Measurements from ENCODE around the gene C11orf16.

Gene C11orf16

DNA sequence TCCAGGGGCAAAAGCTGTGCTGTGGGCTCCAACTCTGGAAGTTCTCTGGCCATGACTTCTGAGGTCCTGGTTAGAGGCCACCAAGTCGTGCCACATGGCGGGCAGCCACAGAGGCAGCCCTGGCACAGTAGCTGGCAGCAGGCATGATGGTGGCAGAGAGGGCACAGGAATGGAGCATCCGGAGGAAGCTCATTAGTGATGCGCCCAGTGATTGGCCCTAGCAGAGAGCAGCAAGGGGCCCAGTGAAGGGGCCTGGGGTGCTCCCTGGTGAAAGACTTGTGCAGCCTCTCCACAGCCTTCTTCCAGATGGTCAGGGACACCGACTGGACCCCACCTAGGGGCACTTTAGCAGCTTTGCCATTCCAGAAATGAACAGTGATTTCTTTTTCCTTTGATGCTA is 7.0 kb downstream of the C11orf16 start:
- no peak overlapping the region for H3K4me3 ChIP-seq (ENCODE audit: low read depth, low read length)
- no peaks in the 10 kb centered on the region for H3K9me3 ChIP-seq (ENCODE audit: severe bottlenecking)
- H3K36me3 ChIP-seq = peaks cover 33% of the 10 kb centered on the region
- no peak for DNase-seq
- TF ChIP-seq, protein P1, sequence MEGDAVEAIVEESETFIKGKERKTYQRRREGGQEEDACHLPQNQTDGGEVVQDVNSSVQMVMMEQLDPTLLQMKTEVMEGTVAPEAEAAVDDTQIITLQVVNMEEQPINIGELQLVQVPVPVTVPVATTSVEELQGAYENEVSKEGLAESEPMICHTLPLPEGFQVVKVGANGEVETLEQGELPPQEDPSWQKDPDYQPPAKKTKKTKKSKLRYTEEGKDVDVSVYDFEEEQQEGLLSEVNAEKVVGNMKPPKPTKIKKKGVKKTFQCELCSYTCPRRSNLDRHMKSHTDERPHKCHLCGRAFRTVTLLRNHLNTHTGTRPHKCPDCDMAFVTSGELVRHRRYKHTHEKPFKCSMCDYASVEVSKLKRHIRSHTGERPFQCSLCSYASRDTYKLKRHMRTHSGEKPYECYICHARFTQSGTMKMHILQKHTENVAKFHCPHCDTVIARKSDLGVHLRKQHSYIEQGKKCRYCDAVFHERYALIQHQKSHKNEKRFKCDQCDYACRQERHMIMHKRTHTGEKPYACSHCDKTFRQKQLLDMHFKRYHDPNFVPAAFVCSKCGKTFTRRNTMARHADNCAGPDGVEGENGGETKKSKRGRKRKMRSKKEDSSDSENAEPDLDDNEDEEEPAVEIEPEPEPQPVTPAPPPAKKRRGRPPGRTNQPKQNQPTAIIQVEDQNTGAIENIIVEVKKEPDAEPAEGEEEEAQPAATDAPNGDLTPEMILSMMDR (IDR thresholded peaks at IDR 0.05; ENCODE audit: low read depth, low read length) = no peak
- no peak overlapping the region for H3K27ac ChIP-seq
- H3K27me3 ChIP-seq (ENCODE audit: insufficient read depth, low read depth, severe bottlenecking) = no peaks in the 10 kb centered on the region

DNA sequence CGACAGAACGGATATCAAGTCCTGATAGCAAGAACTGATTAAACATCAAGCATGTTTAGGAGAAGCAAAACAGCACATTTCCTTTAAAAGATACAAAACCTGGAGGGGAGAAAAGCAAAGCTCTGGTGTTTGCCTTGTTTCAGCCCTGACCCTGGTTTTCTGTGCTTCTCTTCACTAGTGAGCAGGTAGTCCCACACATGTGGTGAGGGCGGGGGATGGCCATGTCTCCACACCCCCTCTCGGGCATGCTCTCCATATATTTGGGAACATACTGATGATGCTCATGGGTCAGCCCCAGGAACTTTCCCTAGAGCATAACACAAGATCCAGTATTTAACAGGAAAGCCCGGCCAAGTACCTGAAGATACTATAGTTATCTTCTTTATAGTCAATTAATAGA is 10.1 kb downstream of the C11orf16 start:
- Histone ChIP-seq H3K36me3 (peaks cover 61% of the 10 kb centered on the region), H3K27ac (no peak overlapping the region), H3K4me3 (ENCODE audit: low read depth, low read length) (no peak overlapping the region), H3K27me3 (ENCODE audit: insufficient read depth, low read depth, severe bottlenecking) (no peaks in the 10 kb centered on the region), H3K9me3 (ENCODE audit: severe bottlenecking) (no peaks in the 10 kb centered on the region)
- TF ChIP-seq, protein P1 (IDR thresholded peaks at IDR 0.05; ENCODE audit: low read depth, low read length) = no peak
- no peak for DNase-seq

DNA sequence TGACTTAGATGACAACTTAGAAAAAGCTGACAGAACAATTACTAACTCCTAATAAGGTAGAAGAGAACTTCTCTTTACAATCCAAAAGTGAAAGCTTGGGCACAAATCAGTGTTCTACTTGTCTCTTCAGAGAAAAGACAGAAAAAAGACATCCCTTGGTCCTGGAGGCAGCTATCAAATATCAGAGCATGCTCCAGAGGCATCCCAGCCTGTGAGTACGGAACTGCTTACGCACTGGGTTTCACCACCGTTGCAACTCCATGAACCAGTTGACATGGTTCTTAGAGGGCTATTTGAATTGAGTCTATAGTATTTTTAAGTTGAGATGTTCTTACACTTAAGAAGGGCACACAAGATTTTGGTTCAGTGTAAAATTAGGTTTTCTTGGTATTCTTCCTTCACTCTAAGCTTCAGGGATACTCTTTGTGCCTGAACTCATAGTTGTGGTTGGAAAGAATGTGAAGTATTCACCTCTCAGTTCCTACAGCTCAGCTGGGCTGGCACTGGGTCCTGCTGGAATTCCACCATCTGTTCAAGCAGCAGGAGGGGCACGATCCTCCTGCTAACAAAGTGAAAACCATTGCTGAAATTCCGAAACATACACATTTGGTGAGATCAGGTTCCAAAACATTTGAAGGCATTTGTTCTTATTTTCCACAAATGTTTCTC is 15.5 kb downstream of the C11orf16 start:
- Histone ChIP-seq H3K4me3 (ENCODE audit: low read depth, low read length) (no peak overlapping the region), H3K27me3 (ENCODE audit: insufficient read depth, low read depth, severe bottlenecking) (no peaks in the 10 kb centered on the region), H3K27ac (no peak overlapping the region), H3K36me3 (peaks cover 83% of the 10 kb centered on the region), H3K9me3 (ENCODE audit: severe bottlenecking) (no peaks in the 10 kb centered on the region)
- DNase-seq = no peak
- TF ChIP-seq, protein P1 (IDR thresholded peaks at IDR 0.05; ENCODE audit: low read depth, low read length) = no peak

DNA sequence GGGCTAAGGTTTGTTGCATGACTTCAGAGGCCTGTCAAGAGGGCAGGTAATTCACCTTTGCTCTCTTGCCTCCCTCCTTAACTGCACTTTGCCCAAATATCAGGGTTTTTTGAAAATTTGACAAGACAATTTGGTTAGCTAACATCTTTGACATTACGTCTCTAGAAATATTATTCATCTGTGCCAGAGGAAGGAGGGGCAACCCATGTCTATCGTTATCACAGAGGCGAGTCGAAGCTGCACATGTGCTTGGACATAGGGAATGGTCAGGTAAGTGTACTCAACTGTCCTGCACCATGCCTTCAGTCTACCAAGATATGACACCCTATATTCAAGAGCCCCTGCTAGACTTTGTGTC is 18.1 kb downstream of the C11orf16 start:
- peaks cover 59% of the 10 kb centered on the region for H3K36me3 ChIP-seq
- no peak overlapping the region for H3K27ac ChIP-seq
- H3K4me3 ChIP-seq (ENCODE audit: low read depth, low read length) = no peak overlapping the region
- no peaks in the 10 kb centered on the region for H3K9me3 ChIP-seq (ENCODE audit: severe bottlenecking)
- DNase-seq = no peak
- TF ChIP-seq, protein P1 (IDR thresholded peaks at IDR 0.05; ENCODE audit: low read depth, low read length) = no peak
- no peaks in the 10 kb centered on the region for H3K27me3 ChIP-seq (ENCODE audit: insufficient read depth, low read depth, severe bottlenecking)

DNA sequence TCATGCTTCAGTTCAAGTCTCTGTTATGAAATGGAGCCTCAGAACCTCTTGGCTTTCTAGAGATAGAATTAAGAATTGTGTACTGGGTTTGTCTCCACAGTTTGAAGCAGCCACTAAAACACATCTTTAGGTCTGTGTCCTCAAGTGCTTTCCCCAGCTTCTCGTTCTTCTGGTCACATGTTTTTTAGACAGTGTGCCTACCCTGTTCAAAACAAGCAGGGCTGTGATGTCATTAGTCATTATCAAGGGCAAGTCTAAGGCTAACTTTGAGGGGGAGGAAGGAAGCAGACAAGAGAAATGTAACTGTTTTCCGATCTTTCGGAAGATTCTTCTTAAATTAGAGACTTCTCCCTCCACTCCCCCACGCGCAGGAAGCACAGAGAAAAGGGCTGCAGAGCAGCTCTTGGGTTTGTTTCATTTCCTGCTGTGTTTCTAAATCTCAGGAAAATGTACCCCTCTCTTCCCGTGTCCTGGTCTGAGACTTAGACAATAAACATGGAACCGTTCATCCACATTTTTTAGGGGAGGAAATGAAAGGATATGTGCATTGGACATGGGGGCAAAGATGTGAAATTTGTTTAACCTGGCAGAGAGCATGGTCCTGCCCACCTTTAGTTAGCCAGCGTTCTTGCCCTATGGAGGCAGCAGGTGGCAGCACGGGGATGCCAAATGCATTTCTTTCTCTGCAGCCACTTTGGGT is 18.6 kb downstream of the C11orf16 start:
- Histone ChIP-seq H3K9me3 (ENCODE audit: severe bottlenecking) (no peaks in the 10 kb centered on the region), H3K4me3 (ENCODE audit: low read depth, low read length) (no peak overlapping the region), H3K27me3 (ENCODE audit: insufficient read depth, low read depth, severe bottlenecking) (no peaks in the 10 kb centered on the region), H3K36me3 (peaks cover 54% of the 10 kb centered on the region), H3K27ac (no peak overlapping the region)
- DNase-seq = peak; percentile 53
- TF ChIP-seq, protein P1 (IDR thresholded peaks at IDR 0.05; ENCODE audit: low read depth, low read length) = peak; percentile 81

Measured in WERI-Rb-1 (cell line).